ENCODE results near the gene ACAP2. TPM values are rescaled to one million over a fixed set of nuclear protein-coding genes. Genes with fewer than 3 reads are reported as not detected.

Gene ACAP2
- total and polyA plus RNA-seq, 2 experiments from 2014 or later = 45.6 to 104 TPM

DNA sequence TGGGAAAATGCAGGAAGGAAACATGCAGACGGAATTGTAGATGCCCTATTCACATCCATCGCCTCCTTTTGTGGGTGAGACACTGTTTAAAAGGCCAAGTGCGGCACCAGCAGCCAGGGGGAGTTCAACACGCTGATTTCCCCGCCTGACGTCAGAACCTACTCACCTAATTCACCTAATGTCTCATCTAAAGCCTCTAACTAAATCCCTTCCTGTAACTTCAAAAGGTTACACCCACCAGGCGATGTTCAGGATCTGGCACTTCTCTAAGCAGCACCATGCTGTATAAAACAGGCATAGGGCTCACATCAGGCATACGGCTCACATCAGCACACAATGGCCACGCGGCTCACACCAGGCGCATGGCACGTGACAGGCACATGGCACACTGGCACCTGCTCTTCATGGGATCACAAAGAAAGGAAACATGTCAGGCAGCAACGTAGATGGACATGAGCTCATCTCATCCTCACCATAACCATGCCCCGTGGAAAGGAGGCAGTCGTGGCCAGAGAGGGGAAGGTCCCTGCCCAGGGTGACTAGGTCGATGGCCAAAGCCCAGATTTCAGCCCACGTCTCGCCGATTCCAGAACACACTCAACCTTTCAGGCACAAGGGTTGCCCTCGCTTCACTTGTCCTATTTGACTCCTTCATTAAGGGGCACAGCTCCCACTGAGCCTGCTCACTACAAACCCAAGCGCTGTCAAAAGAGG lies 193.6 kb downstream of the ACAP2 start:
- no peak overlapping the region for H3K4me3 ChIP-seq
- peaks cover 29% of the 10 kb centered on the region for H3K36me3 Mint-ChIP-seq (ENCODE audit: low read depth)
- H3K4me2 ChIP-seq = no peak overlapping the region
- H3K27ac ChIP-seq (ENCODE audit: low read depth) = no peak overlapping the region; the same call in 1 of the 2 replicates
- no peak overlapping the region for H2AFZ ChIP-seq
- H3K36me3 ChIP-seq (ENCODE audit: insufficient read depth) = no peaks in the 10 kb centered on the region
- no peaks in the 10 kb centered on the region for H3K9me3 Mint-ChIP-seq
- peaks cover 12% of the 10 kb centered on the region for H3K4me1 ChIP-seq (ENCODE audit: insufficient read depth)
- peak overlapping the region; percentile 64; the same call in 1 of the 2 replicates for H3K27ac Mint-ChIP-seq
- DNase-seq (ENCODE audit: low spot score) = no peak
- peaks cover 41% of the 10 kb centered on the region for H3K4me1 Mint-ChIP-seq
- H3K27me3 Mint-ChIP-seq (ENCODE audit: insufficient read depth, low read depth, poor library complexity) = peaks cover 7% of the 10 kb centered on the region
- H3F3A ChIP-seq (replicated peaks; ENCODE audit: low read depth) = no peaks in the 10 kb centered on the region
- H3K27me3 ChIP-seq (ENCODE audit: insufficient read depth) = no peaks in the 10 kb centered on the region
- no peaks in the 10 kb centered on the region; the same call in 1 of the 2 replicates for H4K20me1 ChIP-seq (replicated peaks; ENCODE audit: insufficient read depth)
- no peak overlapping the region for H3K4me3 Mint-ChIP-seq
- H3K9me2 ChIP-seq (ENCODE audit: insufficient read depth) = no peaks in the 10 kb centered on the region
- ATAC-seq = no peak
- H3K79me2 ChIP-seq (replicated peaks; ENCODE audit: insufficient read depth) = peaks cover 85% of the 10 kb centered on the region
- TF ChIP-seq, protein P1, sequence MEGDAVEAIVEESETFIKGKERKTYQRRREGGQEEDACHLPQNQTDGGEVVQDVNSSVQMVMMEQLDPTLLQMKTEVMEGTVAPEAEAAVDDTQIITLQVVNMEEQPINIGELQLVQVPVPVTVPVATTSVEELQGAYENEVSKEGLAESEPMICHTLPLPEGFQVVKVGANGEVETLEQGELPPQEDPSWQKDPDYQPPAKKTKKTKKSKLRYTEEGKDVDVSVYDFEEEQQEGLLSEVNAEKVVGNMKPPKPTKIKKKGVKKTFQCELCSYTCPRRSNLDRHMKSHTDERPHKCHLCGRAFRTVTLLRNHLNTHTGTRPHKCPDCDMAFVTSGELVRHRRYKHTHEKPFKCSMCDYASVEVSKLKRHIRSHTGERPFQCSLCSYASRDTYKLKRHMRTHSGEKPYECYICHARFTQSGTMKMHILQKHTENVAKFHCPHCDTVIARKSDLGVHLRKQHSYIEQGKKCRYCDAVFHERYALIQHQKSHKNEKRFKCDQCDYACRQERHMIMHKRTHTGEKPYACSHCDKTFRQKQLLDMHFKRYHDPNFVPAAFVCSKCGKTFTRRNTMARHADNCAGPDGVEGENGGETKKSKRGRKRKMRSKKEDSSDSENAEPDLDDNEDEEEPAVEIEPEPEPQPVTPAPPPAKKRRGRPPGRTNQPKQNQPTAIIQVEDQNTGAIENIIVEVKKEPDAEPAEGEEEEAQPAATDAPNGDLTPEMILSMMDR (conservative IDR thresholded peaks at IDR 0.05; ENCODE audit: low read depth in 2 of 2) = peak in 1 of 2 experiments; percentile 22; a peak in 1 of 4 replicates
- TF ChIP-seq JUNB (IDR thresholded peaks at IDR 0.05; ENCODE audit: unreplicated experiment) = no peak

DNA sequence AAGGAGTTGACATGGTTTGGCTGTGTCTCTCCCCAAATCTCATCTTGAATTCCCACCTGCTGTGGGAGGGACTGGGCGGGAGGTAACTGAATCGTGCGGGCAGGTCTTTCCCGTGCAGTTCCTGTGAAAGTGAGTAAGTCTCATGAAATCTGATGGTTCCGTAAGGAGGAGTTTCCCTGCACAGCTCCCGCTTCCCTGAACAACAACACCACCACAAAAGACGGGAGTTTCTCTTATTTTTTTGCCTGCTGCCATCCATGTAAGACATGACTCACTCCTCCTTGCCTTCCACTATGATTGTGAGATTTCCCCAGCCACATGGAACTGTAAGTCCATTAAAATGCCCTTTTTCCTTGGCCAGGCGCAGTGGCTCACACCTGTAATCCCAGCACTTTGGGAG lies 194.5 kb downstream of the ACAP2 start:
- Histone ChIP-seq H2AFZ (no peak overlapping the region), H3K27me3 (ENCODE audit: insufficient read depth) (no peaks in the 10 kb centered on the region), H3K9me2 (ENCODE audit: insufficient read depth) (no peaks in the 10 kb centered on the region), H3K4me2 (no peak overlapping the region), H3K27ac (ENCODE audit: low read depth) (no peak overlapping the region), H3K79me2 (replicated peaks; ENCODE audit: insufficient read depth) (peaks cover 85% of the 10 kb centered on the region), H4K20me1 (replicated peaks; ENCODE audit: insufficient read depth) (no peaks in the 10 kb centered on the region; the same call in 1 of the 2 replicates), H3K4me1 (ENCODE audit: insufficient read depth) (peaks cover 12% of the 10 kb centered on the region), H3K36me3 (ENCODE audit: insufficient read depth) (no peaks in the 10 kb centered on the region), H3K4me3 (no peak overlapping the region), H3F3A (replicated peaks; ENCODE audit: low read depth) (no peaks in the 10 kb centered on the region)
- Mint-ChIP-seq H3K9me3 (no peaks in the 10 kb centered on the region), H3K4me3 (no peak overlapping the region), H3K36me3 (ENCODE audit: low read depth) (peaks cover 29% of the 10 kb centered on the region), H3K4me1 (peaks cover 39% of the 10 kb centered on the region), H3K27me3 (ENCODE audit: insufficient read depth, low read depth, poor library complexity) (peaks cover 3% of the 10 kb centered on the region), H3K27ac (no peak overlapping the region; the same call in 1 of the 2 replicates)
- ATAC-seq (no peak), DNase-seq (ENCODE audit: low spot score) (no peak)
- no peak for TF ChIP-seq STAT1 (IDR thresholded peaks at IDR 0.05; ENCODE audit: unreplicated experiment)
- TF ChIP-seq, protein P2, sequence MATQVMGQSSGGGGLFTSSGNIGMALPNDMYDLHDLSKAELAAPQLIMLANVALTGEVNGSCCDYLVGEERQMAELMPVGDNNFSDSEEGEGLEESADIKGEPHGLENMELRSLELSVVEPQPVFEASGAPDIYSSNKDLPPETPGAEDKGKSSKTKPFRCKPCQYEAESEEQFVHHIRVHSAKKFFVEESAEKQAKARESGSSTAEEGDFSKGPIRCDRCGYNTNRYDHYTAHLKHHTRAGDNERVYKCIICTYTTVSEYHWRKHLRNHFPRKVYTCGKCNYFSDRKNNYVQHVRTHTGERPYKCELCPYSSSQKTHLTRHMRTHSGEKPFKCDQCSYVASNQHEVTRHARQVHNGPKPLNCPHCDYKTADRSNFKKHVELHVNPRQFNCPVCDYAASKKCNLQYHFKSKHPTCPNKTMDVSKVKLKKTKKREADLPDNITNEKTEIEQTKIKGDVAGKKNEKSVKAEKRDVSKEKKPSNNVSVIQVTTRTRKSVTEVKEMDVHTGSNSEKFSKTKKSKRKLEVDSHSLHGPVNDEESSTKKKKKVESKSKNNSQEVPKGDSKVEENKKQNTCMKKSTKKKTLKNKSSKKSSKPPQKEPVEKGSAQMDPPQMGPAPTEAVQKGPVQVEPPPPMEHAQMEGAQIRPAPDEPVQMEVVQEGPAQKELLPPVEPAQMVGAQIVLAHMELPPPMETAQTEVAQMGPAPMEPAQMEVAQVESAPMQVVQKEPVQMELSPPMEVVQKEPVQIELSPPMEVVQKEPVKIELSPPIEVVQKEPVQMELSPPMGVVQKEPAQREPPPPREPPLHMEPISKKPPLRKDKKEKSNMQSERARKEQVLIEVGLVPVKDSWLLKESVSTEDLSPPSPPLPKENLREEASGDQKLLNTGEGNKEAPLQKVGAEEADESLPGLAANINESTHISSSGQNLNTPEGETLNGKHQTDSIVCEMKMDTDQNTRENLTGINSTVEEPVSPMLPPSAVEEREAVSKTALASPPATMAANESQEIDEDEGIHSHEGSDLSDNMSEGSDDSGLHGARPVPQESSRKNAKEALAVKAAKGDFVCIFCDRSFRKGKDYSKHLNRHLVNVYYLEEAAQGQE (IDR thresholded peaks at IDR 0.05; ENCODE audit: unreplicated experiment) = no peak
- no peak for TF ChIP-seq EZH2 (IDR thresholded peaks at IDR 0.05; ENCODE audit: low read depth, unreplicated experiment)
- no peak for TF ChIP-seq POLR2AphosphoS5 (IDR thresholded peaks at IDR 0.05; ENCODE audit: low read depth)
- TF ChIP-seq CREB1 (CRISPR knock-in tag; IDR thresholded peaks at IDR 0.05; ENCODE audit: low read depth) = no peak
- no peak for TF ChIP-seq NANOG (IDR thresholded peaks at IDR 0.05; ENCODE audit: borderline replicate concordance)
